Body of pancreas (tissue), 4 donors: ENCODE data around the gene DYDC1.

Source experiments
- CTCF ChIP-seq, 7 experiments: fragments of 450-650 bp in 4 of 7; fragments of 200-600 bp in 3 of 7; sonication (generic) in 3 of 7; IDR thresholded peaks; one replicate each; pipeline ENCODE4 v1.5.1; 2016 to 2019; ENCODE audit warnings: antibody characterized with exemption in 7 of 7
- POLR2A ChIP-seq, 3 donors: fragments of 450-650 bp; IDR thresholded peaks; one replicate each; pipeline ENCODE4 v1.6.1; 2016; ENCODE audit warnings: antibody characterized with exemption in 3 of 3, mild to moderate bottlenecking in 2 of 3

GRCh38 chr10:80289451-80290287 is 66.9 kb downstream of the DYDC1 start, which contains the start of gene MAT1A:
- peak in 5 of 7 experiments; percentile 32 to 61 (median 47) for TF ChIP-seq CTCF (IDR thresholded peaks at IDR 0.05)
- TF ChIP-seq POLR2A (IDR thresholded peaks at IDR 0.05), result peak; percentile 19 to 84 (median 76)
